Measurements from ENCODE around the gene CLEC19A.

DNA sequence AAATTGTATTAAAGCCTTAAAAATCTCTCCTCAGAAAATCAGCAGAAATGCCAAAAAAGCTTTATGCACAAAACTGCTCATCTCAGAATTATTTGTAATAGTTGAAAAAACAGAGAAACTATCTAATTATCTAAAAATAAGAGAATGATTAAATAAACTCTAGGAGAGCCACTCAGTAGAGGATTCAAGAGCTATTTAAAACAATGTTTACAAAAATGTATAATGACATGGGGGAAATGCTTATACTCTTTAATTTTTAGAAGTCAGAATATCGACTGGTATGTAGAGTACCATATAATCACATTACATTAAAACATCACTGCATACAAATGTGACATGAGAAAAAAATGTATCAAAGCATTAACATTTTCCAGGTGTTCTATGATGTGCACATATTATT lies 11.9 kb downstream of the CLEC19A start:
- TF ChIP-seq, protein P1, sequence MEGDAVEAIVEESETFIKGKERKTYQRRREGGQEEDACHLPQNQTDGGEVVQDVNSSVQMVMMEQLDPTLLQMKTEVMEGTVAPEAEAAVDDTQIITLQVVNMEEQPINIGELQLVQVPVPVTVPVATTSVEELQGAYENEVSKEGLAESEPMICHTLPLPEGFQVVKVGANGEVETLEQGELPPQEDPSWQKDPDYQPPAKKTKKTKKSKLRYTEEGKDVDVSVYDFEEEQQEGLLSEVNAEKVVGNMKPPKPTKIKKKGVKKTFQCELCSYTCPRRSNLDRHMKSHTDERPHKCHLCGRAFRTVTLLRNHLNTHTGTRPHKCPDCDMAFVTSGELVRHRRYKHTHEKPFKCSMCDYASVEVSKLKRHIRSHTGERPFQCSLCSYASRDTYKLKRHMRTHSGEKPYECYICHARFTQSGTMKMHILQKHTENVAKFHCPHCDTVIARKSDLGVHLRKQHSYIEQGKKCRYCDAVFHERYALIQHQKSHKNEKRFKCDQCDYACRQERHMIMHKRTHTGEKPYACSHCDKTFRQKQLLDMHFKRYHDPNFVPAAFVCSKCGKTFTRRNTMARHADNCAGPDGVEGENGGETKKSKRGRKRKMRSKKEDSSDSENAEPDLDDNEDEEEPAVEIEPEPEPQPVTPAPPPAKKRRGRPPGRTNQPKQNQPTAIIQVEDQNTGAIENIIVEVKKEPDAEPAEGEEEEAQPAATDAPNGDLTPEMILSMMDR (conservative IDR thresholded peaks at IDR 0.05; ENCODE audit: low read depth in 2 of 2): no peak
- TF ChIP-seq, protein P2, sequence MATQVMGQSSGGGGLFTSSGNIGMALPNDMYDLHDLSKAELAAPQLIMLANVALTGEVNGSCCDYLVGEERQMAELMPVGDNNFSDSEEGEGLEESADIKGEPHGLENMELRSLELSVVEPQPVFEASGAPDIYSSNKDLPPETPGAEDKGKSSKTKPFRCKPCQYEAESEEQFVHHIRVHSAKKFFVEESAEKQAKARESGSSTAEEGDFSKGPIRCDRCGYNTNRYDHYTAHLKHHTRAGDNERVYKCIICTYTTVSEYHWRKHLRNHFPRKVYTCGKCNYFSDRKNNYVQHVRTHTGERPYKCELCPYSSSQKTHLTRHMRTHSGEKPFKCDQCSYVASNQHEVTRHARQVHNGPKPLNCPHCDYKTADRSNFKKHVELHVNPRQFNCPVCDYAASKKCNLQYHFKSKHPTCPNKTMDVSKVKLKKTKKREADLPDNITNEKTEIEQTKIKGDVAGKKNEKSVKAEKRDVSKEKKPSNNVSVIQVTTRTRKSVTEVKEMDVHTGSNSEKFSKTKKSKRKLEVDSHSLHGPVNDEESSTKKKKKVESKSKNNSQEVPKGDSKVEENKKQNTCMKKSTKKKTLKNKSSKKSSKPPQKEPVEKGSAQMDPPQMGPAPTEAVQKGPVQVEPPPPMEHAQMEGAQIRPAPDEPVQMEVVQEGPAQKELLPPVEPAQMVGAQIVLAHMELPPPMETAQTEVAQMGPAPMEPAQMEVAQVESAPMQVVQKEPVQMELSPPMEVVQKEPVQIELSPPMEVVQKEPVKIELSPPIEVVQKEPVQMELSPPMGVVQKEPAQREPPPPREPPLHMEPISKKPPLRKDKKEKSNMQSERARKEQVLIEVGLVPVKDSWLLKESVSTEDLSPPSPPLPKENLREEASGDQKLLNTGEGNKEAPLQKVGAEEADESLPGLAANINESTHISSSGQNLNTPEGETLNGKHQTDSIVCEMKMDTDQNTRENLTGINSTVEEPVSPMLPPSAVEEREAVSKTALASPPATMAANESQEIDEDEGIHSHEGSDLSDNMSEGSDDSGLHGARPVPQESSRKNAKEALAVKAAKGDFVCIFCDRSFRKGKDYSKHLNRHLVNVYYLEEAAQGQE (IDR thresholded peaks at IDR 0.05; ENCODE audit: unreplicated experiment): no peak
- TF ChIP-seq EZH2 (IDR thresholded peaks at IDR 0.05; ENCODE audit: low read depth, unreplicated experiment): no peak
